ENCODE results near the gene SULT1C4. TPM values are rescaled to one million over a fixed set of nuclear protein-coding genes. Genes with fewer than 3 reads are reported as not detected.
"Not testable (repeated sequence)": the region's sequence is repeated elsewhere in the genome, so short reads cannot be mapped to it uniquely, and the experiment has no call there.

Gene SULT1C4
- total RNA-seq, 1 donor from 2014 or later = not detected

DNA sequence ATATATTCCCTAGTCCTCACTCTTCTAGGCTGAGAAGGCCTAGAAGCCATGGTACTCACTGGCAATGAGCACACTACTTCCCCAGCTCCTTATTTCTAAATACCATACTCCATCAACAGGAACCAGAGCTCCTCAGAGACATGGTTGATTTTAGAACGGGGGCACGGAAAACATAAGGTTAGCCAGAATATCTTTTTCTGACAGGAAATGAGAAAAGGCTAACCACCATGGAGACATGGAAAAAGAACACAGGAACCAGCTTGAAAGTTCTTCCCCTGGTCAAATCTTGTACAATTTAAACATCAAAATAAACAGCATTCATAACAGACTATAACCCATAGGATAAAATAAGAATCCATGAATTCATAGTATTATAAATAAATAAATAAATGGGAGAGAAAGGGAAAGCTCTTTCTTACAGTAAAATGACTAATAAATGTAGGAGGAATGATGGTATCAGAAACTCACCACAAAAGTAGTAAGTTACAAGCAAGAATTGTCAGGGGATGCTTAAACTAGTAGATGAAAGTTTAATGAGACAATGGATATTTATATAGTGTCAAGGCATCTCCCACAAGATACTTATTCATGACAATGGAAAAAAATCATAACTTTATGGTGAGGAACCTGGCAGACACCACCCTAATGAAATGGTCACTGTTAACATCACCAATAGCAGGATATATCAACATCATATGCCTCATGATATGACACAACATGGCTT is 50.7 kb downstream of the SULT1C4 start:
- H3K36me3 Mint-ChIP-seq (ENCODE audit: low read depth) = no peaks in the 10 kb centered on the region
- no peaks in the 10 kb centered on the region for H3K4me1 Mint-ChIP-seq (ENCODE audit: low read depth)
- DNase-seq (ENCODE audit: low spot score) = no peak
- H3K9me3 Mint-ChIP-seq = no peaks in the 10 kb centered on the region
- H3K4me3 Mint-ChIP-seq (ENCODE audit: low read depth) = no peak overlapping the region
- intact Hi-C loops (cut with micrococcal nuclease) = no loop called here
- no peak overlapping the region for H3K27ac Mint-ChIP-seq
- H3K27me3 Mint-ChIP-seq (ENCODE audit: low read depth) = peaks cover 14% of the 10 kb centered on the region

DNA sequence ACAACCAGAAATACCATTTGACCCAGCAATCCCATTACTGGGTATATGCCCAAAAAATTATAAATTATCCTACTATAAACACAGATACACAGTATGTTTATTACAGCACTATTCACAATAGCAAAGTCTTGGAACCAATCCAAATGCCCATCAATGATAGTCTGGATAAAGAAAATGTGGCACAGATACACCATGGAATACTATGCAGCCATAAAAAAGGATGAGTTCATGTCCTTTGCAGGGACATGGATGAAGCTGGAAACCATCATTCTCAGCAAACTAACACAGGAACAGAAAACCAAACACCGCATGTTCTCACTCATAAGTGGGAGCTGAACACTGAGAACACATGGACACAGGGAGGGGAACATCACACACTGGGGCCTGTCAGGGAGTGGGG is 57.8 kb downstream of the SULT1C4 start:
- H3K4me3 Mint-ChIP-seq (ENCODE audit: low read depth); H3K9me3 Mint-ChIP-seq; H3K4me1 Mint-ChIP-seq (ENCODE audit: low read depth); DNase-seq (ENCODE audit: low spot score); H3K27ac Mint-ChIP-seq; intact Hi-C loops (cut with micrococcal nuclease); H3K36me3 Mint-ChIP-seq (ENCODE audit: low read depth): not testable (repeated sequence)
- H3K27me3 Mint-ChIP-seq (ENCODE audit: low read depth) = peaks cover 26% of the 10 kb centered on the region

DNA sequence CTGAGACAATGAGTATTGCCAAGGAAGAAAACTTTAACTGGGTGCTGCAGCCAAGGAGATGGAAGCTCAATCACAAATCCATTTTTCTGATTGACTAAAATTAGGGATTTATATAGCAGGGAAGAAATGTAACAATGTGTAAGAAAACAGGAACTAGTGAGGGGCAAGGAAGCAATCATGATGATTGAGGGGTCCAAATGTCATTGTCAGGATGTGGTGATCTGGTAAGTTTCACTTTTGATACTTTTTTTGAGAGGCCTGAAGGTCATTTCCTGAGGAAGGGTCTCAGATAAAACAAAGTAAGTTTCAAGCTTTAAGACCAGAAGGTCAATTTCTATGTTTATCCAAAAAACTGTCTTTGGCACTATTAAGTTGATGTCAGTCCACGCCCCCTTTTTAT is 59.2 kb downstream of the SULT1C4 start:
- Mint-ChIP-seq H3K36me3 (ENCODE audit: low read depth) (no peaks in the 10 kb centered on the region), H3K4me1 (ENCODE audit: low read depth) (peaks cover 8% of the 10 kb centered on the region), H3K4me3 (ENCODE audit: low read depth) (no peak overlapping the region), H3K27me3 (ENCODE audit: low read depth) (peaks cover 19% of the 10 kb centered on the region), H3K9me3 (no peaks in the 10 kb centered on the region), H3K27ac (no peak overlapping the region)
- DNase-seq (ENCODE audit: low spot score) = no peak
- intact Hi-C loops (cut with micrococcal nuclease) = no loop called here

Other genes with a start within 250 kb of the SULT1C4 start
- gene SULT1C3, start 138.0 kb upstream of the SULT1C4 start, total RNA-seq = not detected in 2 replicates
- gene SULT1C2, start 89.1 kb upstream of the SULT1C4 start, total RNA-seq = not detected in 2 replicates
- 38.8 and 42.7 TPM in 2 replicates for gene GCC2, start 71.3 kb downstream of the SULT1C4 start, total RNA-seq
- gene LIMS1, start 156.5 kb downstream of the SULT1C4 start, total RNA-seq = 48.4 and 49.1 TPM in 2 replicates